Measurements from ENCODE around the gene CEP131. TPM values are rescaled to one million over a fixed set of nuclear protein-coding genes. Genes with fewer than 3 reads are reported as not detected.

CEP131 gene
- total and polyA plus RNA-seq, 2 of the 8 experiments (the other 6 are each of a cell fraction or from before 2014, with no cell fraction given) = 5.9 to 23.2 TPM

GRCh38 chr17:81183316-81183715, 39.4 kb downstream of the CEP131 start:
- Histone ChIP-seq H2BK5ac (ENCODE audit: low read depth, low read length) (no peak overlapping the region), H2AK5ac (ENCODE audit: low read depth, low read length) (no peak overlapping the region), H3K18ac (ENCODE audit: extremely low read depth, low read length) (no peak overlapping the region), H2BK12ac (ENCODE audit: low read depth, low read length) (no peak overlapping the region), H2BK120ac (replicated peaks; ENCODE audit: low read depth, low read length) (no peak overlapping the region), H3K9me3 (ENCODE audit: insufficient read depth in 2 of 2, low read depth in 1 of 2, low read length in 1 of 2) (no peaks in the 10 kb centered on the region; a peak in 1 of 4 replicates), H3K36me3 (ENCODE audit: control insufficient read depth in 2 of 4, insufficient read depth in 4 of 4, low read length in 3 of 4) (no peaks in the 10 kb centered on the region), H3K79me2 (ENCODE audit: control insufficient read depth in 1 of 2, insufficient read depth in 2 of 2, low read length in 2 of 2) (no peaks in the 10 kb centered on the region), H3K56ac (replicated peaks; ENCODE audit: insufficient read length, low read depth, low read length) (no peak overlapping the region), H4K91ac (replicated peaks; ENCODE audit: insufficient read length, low read length) (no peak overlapping the region), H2BK15ac (ENCODE audit: low read length) (no peak overlapping the region), H3K4me2 (ENCODE audit: insufficient read depth in 1 of 2, low read depth in 2 of 2, low read length in 2 of 2) (no peak overlapping the region), H4K8ac (ENCODE audit: extremely low read depth, insufficient read depth, low read length) (no peak overlapping the region), H3K4me3 (ENCODE audit: extremely low read depth in 1 of 4, insufficient read depth in 2 of 4, low read depth in 3 of 4, low read length in 4 of 4) (no peak overlapping the region), H3K23me2 (ENCODE audit: low read depth, low read length) (no peaks in the 10 kb centered on the region), H2BK20ac (ENCODE audit: low read length) (no peak overlapping the region), H3K27ac (ENCODE audit: low read depth, low read length) (no peak overlapping the region), H2AFZ (ENCODE audit: low read length) (no peak overlapping the region), H3K4me1 (replicated peaks in 1 of 4; ENCODE audit: control insufficient read depth in 3 of 4, insufficient read depth in 4 of 4, low read length in 3 of 4) (peaks cover 0 to 5% (median under 1%) of the 10 kb centered on the region in 4 experiments; a peak in 2 of 7 replicates), H3K9ac (replicated peaks in 1 of 4; ENCODE audit: extremely low read depth in 1 of 4, low read depth in 3 of 4, low read length in 3 of 4) (no peak overlapping the region), H3K14ac (ENCODE audit: insufficient read length) (no peak overlapping the region), H3K23ac (ENCODE audit: insufficient read length) (no peak overlapping the region), H4K5ac (ENCODE audit: insufficient read length, low read depth, low read length) (no peak overlapping the region), H4K20me1 (replicated peaks in 1 of 2; ENCODE audit: control insufficient read depth in 1 of 2, insufficient read depth in 2 of 2, low read length in 2 of 2) (peaks cover 0 to 3% of the 10 kb centered on the region in 2 experiments), H3K4ac (replicated peaks; ENCODE audit: insufficient read length, low read depth, low read length) (no peak overlapping the region), H3K79me1 (ENCODE audit: low read depth, low read length) (no peaks in the 10 kb centered on the region), H3K27me3 (replicated peaks in 1 of 4; ENCODE audit: control insufficient read depth in 3 of 4, extremely low read depth in 1 of 4, insufficient read depth in 3 of 4, low read length in 3 of 4) (no peaks in the 10 kb centered on the region)
- CTCF ChIA-PET (ENCODE audit: partially characterized antibody) = interaction anchor here (1.3 kb wide), 1 partner anchor 11 kb away, joined by 3 read pairs; no protein-coding TSS in a partner anchor
- POLR2A ChIA-PET (ENCODE audit: partially characterized antibody) = no interaction called here
- FAIRE-seq (no peak), DNase-seq (ENCODE audit: low read depth in 1 of 2, low spot score in 2 of 2) (no peak)
- no peak for TF ChIP-seq CTBP2 (IDR thresholded peaks at IDR 0.05; ENCODE audit: borderline replicate concordance, insufficient read depth, insufficient read length, low read length)
- no peak for TF ChIP-seq HDAC2 (IDR thresholded peaks at IDR 0.05; ENCODE audit: borderline replicate concordance in 1 of 2, low read depth in 2 of 2, low read length in 2 of 2)
- TF ChIP-seq SIX5 (IDR thresholded peaks at IDR 0.05; ENCODE audit: low read depth, low read length) = no peak
- no peak for TF ChIP-seq CREB1 (IDR thresholded peaks at IDR 0.05)
- no peak for TF ChIP-seq ATF3 (IDR thresholded peaks at IDR 0.05; ENCODE audit: insufficient read depth, low read depth, low read length)
- TF ChIP-seq KDM5A (IDR thresholded peaks at IDR 0.05; ENCODE audit: low read length) = no peak
- TF ChIP-seq KDM1A (IDR thresholded peaks at IDR 0.05; ENCODE audit: borderline replicate concordance, low read length) = no peak
- no peak for TF ChIP-seq SP4 (IDR thresholded peaks at IDR 0.05; ENCODE audit: low read length)
- no peak for TF ChIP-seq SUZ12 (IDR thresholded peaks at IDR 0.05; ENCODE audit: low read length)
- TF ChIP-seq SIN3A (conservative IDR thresholded peaks at IDR 0.05 in 1 of 2, IDR thresholded peaks at IDR 0.05 in 1 of 2; ENCODE audit: low read depth in 1 of 2, low read length in 2 of 2) = no peak
- TF ChIP-seq CBX5 (IDR thresholded peaks at IDR 0.05; ENCODE audit: low read depth, low read length) = no peak
- WGBS, 2 experiments (ENCODE audit: extremely low coverage in 1 of 2, insufficient coverage in 1 of 2, insufficient read length in 1 of 2, insufficient replicate concordance in 2 of 2, low coverage in 1 of 2, low lambda C conversion rate in 2 of 2, missing lambda C conversion rate in 1 of 2) = 92% methylated on average over 8 of the region's 10 CpGs; no CpG with 5 or more reads in 1 of the 2 experiments

Data from H1 (cell line).